NCI-H774 (cell line): ENCODE measurements around the gene FAF1.
"Not testable (repeated sequence)": the region's sequence is repeated elsewhere in the genome, so short reads cannot be mapped to it uniquely, and the experiment has no call there.

Experiments used
- DNase-seq: peaks from one replicate; lab custom pipeline; 2025; lab: John Stamatoyannopoulos, UW

Gene FAF1

DNA sequence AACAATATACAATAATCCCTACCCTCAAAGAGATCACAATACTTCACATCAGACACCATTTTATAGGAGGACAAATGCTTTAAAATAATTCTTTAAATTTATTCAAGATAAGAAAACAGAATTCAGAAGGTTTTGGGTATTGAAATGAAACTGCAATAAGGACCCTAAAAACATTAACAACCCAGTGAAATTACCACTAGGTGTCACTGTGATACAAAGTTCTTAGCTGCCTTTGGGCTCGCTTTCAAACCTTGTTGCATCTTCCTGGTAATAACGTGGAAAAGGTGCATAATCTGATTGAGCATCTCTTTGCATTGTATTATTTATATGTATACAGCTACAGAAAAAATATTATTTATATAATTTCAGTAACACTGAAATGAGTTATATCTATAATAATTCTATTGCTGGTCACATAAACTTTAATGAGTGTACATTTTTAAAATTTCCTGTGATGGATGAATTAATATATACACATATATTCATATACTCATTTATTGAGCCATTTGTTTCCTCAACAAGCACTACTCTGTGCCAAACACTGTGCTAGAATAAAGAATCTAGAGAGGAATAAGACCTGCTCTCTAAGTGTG, 185.2 kb downstream of the FAF1 start:
- peak; percentile 79 for DNase-seq

DNA sequence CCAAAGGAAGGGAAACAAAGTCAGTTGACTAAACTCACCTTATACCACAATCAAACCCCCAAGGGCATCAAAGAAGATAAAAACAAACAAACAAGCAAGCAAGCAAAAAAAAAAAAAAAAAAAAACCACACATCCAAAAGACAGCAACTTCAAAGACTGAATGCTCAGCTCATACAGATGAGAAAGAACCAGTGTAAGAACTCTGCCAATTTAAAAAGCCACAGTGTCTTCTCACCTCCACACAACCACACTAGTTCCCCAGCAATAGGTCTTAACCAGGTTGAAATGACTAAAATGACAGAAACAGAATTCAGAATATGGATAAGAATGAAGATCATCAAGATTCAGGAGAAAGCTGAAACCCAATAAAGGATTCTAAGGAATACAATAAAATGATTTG, 193.4 kb downstream of the FAF1 start:
- no peak for DNase-seq

DNA sequence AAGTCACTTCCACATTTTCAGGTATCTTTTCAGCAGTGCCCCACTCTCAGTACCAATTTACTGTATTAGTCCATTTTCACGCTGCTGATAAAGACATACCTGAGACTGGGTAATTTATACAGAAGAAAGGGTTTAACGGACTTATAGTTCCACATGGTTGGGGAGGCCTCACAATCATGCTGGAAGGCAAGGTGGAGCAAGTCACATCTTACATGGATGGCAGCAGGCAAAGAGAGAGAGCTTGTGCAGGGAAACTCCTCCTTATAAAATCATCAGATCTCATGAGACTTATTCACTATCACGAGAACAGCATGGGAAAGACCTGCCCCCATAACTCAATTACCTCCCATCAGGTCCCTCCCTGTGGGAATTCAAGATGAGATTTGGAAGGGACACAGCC, 203.5 kb downstream of the FAF1 start:
- DNase-seq, result not testable (repeated sequence)

DNA sequence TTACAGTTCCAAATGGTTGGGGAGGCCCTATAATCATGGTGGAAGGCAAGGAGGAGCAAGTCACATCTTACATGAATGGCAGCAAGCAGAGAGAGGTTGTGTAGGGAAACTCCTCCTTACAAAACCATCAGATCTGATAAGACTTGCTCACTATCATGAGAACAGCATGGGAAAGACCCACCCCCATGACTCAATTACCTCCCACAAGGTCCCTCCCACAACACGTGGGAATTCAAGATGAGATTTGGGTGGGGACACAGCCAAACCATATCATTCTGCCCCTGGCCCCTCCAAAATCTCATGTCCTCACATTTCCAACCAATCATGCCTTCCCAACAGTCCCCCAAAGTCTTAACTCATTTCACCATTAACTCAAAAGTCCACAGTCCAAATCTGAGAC, 205.3 kb downstream of the FAF1 start:
- DNase-seq, result not testable (repeated sequence)

DNA sequence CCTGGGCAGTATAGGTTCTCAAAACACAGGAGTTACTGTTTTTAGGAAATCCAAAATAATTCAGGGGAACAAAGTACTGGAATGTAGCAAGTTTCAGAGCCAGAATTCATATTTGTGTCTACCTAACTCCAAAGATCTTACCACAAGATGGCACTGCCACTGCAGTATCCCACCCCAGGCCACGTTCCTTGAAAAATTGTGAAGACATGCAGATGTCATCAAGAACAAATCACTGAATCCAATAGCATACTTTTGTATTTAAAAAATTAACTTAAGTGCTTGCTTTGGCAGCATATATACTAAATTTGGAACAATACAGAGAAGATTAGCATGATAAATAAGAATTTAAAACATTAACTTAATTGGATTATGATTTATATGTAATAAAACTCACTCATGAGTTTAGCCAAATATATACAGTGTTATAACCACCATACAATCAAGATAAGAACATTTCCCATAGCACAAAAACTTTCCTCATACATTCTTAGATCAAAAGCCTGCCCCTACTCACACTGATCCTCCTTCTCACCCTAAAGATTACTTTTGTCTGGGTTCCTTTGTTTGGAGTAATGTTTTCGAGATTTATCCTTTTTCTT, 209.9 kb downstream of the FAF1 start:
- DNase-seq, result no peak

DNA sequence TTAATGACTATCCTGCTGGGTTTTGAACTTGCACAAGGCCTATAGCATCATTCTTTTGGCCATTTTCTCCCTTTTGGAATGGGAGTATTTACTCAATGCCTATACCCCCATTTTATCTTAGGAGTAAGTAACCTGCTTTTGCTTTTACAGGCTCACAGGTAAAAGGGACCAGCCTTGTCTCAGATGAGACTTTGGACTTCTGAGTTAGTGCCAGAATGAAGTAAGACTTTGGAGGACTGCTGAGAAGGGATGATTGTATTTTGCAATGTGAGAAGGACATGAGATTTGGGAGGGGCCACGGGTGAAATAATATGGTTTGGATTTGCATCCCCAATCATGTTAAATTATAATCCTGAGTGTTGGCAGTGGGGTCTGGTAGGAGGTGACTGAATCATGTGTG, 212.7 kb downstream of the FAF1 start:
- DNase-seq, result no peak

DNA sequence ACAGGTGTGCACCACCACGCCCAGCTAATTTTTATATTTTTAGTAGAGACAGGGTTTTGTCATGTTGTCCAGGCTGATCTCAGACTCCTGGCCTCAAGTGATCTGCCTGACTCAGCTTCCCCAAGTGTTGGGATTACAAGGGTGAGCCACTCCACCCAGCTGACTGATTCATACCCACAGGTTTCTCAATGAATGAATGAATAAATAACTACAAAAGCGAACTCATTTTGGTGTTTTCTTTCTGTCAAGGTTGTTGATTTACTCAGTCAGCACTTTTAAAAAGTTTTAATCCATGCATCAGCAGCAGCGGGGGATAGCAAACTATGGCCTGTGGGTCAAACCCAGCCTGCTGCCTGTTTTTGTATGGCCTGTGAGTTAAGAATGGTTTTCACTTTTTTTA, 217.5 kb downstream of the FAF1 start:
- DNase-seq, result no peak

DNA sequence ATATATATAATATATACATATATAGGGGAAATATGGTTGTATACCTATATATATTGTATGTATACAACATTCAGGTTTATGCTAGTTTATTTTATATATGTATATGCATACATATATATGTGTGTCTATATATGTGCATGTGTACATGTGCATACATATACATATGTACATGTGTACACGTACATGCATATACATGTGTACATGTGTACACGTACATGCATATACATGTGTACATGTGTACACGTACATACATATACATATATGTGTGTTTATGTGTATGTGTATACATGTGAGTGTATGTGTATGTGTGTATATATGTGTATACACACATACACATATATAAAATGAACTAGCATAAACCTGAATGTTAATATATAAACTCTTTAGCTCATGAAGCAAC, 220.9 kb downstream of the FAF1 start:
- no peak for DNase-seq

DNA sequence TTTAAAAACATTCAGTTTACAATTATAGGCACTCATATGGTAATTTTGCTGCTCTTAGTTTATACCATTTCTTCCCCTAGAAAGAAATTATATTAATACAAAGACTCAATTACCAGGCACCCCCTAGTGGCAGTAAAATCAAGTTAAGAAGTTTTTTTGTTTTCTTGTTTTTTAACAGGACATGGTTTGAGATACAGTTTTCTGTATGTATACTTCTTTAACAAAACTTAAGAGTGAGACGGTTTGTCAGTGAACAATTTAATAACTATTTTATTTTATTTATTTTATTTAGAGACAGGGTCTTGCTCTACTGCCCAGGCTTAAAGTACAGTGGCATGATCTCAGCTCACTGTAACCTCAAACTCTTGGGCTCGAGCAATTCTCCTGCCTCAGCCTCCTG, 224.6 kb downstream of the FAF1 start:
- no peak for DNase-seq

DNA sequence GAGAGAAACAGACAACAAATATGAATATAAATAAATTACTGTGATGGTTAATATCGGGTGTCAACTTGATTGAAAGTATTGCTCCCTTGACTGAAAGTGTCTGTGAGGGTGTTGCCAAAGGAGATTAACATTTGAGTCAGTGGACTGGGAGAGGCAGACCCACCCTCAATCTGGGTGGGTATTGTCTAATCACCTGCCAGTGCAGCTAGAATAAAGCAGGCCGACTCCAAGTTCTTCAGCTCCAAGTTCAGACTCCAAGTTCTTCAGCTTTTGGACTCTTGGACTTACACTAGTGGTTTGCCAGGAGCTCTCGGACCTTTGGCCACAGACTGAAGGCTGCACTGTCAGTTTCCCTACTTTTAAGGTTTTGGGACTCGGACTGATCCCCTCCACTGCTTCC, 232.5 kb downstream of the FAF1 start:
- DNase-seq, result not testable (repeated sequence)

DNA sequence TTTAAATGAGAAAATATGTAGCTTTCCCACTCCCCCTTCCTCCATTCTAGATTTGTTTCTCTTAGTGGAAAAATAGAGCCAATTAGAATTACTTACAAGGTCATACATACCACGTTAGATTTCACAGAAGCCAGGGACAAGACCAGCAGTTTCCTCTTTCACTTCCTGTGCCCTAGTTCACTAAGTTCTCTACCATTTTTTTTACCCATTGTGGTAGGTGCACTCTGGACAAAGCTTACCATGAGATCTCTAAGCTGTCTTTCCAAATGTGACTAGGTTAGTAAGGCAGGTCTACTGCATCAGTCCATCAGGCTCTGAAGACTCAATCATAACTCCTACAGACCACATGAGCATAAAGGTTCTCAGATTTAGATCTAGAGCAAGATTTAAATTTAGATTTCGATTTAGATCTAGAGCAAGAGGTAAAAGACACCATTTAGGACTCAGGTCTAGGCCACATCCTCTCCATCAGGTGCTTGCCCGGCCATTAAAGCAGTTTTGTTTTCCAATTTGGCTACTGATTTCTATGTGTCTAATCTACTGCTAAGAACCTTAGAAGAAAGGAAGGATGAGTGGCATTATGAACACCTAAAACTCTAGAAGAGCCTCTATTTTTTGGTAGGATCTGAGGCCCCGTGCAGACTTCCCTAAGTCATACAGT, 235.3 kb downstream of the FAF1 start:
- no peak for DNase-seq

DNA sequence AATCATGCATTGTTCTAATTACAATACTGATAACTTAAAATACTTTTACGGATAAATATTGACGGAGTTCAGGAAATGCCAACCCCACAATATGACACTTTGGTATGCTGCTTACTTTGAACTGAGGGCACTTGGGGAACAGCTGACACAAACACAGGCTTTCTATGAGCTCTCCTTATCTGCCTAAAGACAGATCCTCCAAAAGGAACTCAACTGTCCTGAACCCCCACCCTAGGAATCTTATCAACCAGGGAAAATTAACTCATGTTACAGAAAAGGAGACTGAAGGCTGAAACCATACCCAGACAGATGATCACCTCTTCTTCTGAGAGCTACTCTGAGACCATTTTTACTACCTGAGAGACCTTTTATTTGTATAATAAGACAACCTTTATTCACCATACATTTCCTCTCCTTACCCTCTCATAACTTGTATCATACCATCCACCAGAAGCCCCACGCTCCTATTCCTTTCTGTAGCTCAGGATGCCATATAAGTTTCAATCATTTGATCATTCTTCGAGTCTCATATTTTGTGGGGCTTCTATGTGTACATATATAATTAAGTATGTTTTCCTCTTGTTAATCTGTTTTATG, 239.5 kb downstream of the FAF1 start:
- DNase-seq, result no peak

DNA sequence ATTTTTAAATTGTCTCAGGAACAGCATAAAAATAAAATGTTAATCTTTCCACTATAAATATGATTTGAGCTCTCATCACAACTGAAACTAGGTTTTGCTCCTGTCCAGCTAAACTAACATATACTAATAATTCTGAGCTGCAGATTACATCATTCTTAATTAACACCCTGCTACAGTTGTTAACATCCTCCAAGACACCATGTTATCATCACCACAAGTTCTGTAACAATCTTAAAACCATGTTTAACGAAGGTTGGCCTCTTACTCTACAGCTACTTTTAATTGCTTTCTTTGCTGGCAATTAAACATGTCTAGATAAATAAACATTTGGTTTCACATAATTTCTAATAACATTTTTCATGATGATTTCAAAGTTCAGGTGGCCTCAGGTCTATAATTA, 240.9 kb downstream of the FAF1 start:
- no peak for DNase-seq

DNA sequence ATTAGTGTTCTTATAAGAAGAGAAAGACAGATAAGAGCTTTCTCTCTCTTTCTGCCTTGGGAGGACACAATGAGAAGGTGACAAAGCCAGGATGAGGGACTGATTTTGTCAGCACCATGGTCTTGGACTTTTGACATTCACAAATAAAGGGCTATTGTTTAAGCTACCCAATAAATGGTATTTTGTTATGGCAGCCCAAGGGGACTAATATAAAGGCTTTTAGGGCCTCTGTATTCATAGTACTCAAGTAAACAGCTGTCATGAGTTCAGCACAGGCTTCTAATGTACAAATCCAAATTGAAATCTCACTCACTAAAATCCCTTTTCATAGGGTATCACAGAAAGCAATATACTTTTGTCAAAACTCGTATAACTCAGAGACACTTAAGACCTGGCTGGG, 242.7 kb downstream of the FAF1 start:
- DNase-seq, result no peak

DNA sequence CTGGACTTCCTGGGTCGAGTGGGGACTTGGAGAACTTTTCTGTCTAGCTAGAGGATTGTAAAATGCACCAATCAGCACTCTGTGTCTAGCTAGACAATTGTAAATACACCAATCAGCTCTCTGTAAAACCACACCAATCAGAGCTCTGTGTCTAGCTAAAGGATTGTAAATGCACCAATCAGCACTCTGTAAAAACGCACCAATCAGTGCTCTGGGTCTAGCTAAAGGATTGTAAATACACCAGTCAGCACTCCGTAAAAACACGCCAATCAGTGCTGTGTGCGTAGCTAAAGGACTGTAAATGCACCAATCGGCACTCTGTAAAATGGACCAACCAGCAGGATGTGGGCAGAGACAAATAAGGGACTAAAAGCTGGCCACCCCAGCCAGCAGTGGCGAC, 243.6 kb downstream of the FAF1 start:
- DNase-seq, result not testable (repeated sequence)

DNA sequence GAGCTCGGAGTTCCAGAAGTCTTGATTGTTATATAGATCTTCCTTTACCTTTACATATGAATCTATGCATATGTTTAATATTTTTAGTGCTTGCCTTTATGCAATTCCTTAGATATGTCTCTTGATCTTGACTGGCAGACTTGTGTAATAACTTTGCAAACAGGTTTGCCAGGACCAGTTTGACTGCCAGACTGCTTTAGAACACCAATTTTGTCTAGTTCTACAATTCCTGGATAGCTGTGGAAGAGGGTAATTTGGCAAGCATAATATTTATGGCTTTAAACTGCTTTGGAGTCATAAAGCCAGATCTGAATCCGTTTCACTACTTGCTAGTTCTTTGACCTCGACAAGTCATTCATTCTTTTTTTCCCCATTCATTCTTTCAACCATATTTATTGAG, 250.0 kb downstream of the FAF1 start:
- no peak for DNase-seq

DNA sequence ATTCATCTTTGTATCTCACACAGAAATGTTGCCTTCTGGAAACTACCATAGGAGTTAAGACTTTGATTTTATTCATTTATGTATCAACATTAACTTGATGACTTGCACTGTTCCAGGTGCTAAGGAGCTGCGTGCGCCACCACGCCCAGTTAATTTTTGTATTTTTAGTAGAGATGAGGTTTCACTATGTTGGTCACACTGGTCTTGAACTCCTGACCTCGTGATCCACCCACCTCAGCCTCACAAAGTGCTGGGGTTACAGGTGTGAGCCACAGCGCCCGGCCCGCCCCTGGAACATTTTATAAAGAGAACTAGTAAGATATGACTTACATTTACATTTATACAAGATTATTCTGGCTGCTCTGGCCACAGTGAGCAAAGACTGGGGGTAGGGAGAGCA, 252.2 kb downstream of the FAF1 start:
- no peak for DNase-seq

DNA sequence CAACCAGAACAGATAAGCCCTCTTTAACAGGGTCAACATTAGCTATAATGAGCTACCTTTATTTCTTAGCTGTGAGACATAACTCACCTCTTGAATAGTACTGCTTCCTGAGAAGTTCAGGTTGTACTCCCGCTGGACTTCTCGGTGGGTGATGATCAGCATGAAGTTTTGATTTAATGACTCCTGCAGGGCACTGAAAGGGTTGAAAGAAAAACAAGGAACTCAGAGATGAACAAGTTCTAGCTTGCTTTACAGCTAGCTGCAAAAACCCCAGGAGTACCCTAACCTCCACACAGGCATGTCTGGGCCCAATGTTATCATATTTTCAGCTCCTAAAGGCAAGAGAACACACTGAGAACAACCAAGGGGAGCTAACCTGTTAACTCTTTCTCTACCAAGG, 254.4 kb downstream of the FAF1 start:
- DNase-seq, result no peak

DNA sequence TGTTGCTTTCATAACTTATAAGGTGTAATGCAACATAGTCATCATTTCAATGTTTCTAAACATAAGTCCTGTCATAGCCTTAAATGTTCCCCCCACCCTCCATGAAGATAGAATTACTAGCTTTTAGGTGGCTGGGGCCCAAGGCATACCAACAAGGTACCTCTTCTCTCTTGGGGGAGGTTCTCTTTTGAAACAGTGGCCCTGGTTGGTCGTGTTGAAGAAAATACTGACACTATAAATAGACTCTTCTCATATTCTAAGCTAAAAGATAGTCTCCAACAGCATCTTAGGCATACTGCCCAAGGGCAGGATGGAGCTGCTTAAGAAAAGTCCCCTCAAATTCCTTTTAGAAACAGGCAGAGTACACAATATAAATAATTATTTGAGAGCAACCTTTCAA, 255.0 kb downstream of the FAF1 start:
- no peak for DNase-seq

DNA sequence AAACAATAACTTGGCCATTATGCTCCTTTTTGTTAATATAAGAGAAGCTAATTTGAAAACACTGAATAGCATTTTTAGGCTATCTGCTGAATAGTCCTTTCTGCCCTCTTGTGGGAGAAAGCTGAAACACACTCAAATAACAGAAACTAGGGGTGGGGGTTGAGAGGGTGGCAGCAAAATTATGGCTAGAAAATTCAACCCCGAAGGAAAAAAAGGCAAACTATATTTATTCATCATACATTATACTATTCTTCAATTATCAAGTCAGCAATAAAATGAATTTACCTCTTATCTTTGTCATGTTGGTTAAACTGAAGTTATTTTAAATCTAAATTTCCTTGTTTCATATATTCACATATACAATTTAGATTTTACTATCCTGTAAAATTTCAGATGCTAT, 255.9 kb downstream of the FAF1 start:
- DNase-seq, result peak; percentile 58

DNA sequence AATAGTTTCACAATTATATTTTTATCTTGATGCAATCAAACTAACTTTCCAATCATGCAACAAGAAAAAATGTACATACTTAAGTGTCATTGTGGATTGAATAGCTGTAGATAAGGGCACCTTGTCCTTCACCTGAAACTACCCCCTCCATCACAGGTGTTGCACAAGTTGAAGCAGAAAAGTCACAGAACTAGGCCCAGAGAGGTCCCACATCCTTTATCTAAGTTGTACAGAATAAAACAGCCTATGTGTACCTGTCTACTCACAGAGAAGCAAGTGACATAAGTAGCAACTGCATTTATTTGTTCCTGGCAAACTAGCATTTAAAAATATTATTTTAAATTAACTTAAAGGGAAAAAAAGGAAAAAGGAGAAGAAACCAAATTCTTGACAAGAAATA, 256.8 kb downstream of the FAF1 start:
- no peak for DNase-seq

DNA sequence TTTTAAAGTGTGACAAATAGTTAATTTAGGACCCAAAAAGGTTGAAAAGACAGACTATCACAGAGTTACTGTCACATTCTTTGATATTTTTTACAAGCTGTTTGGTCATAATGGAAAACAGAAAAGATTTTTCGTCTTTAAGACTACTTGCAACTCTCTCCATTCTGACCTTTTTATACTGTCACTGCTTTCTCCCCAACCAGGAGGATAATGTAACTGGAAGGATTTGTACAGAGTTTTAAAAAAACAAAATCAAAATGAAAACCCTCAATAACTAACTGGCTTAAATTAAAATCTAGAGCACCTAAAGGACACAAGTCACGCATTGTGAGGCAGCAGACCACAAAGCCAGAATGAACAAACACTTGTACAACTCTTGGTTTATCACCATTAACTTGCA, 257.7 kb downstream of the FAF1 start:
- no peak for DNase-seq

DNA sequence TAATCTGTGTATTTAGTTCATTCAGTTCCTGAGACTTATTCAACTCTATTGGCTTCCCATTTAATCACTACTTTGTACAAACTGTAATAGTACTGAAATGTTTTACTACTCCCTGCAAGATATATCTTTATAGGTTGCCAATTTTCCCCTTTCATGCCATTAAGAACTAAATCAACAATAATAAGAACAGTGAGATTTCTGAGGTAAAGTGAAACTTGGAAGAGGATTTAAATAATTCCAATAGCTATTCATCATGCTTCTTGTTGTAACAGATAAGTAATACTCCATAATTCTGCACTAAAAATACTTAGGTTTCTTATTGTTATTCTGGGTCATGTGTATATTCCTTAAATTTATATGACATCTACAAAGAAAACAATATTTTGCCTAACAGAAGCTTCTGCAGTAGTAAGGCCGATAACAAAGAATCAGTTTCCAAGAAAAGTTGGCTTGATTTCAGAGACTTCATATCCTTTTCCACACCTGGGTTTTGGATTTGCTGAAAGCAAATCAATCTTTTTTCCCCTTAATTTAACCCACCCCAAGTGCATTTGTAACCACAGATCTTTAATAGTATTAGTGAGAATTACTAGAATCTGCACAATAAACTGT, 258.3 kb downstream of the FAF1 start:
- no peak for DNase-seq
